HG03196 (cell line): ENCODE results near the gene KBTBD4.
"Not testable (repeated sequence)": the region's sequence is repeated elsewhere in the genome, so short reads cannot be mapped to it uniquely, and the experiment has no call there.

Experiments used
- ATAC-seq: cut with Tn5 transposase; IDR thresholded peaks from one replicate; pipeline ENCODE4 v1.9.1; 2021; ENCODE audit not compliant: unreplicated experiment

Gene KBTBD4

GRCh38 chr11:47529951-47530350 lies 48.8 kb downstream of the KBTBD4 start:
- ATAC-seq = no peak

- ATAC-seq = no peak
Measured at GRCh38 chr11:47527186-47527585, 51.6 kb downstream of the KBTBD4 start.

GRCh38 chr11:47526032-47526431 lies 52.7 kb downstream of the KBTBD4 start:
- not testable (repeated sequence) for ATAC-seq

- no peak for ATAC-seq
Measured at GRCh38 chr11:47524291-47524874, 54.4 kb downstream of the KBTBD4 start.

- peak; percentile 47 for ATAC-seq
Measured at GRCh38 chr11:47523490-47524225, 55.1 kb downstream of the KBTBD4 start.
